HL-60 (cell line): ENCODE results near the gene MAP3K5.

Experiments
- SPI1 ChIP-seq: IDR thresholded peaks from 2 replicates; pipeline ENCODE4 v1.6.1; 2012; ENCODE audit warnings: low read depth, mild to moderate bottlenecking, borderline replicate concordance
- TF ChIP-seq, protein P1 (sequence below): IDR thresholded peaks from one replicate; pipeline ENCODE4 v1.5.1; 2011; ENCODE audit warnings: low read length, control low read depth, inconsistent platforms; ENCODE audit not compliant: insufficient read depth

DNA sequence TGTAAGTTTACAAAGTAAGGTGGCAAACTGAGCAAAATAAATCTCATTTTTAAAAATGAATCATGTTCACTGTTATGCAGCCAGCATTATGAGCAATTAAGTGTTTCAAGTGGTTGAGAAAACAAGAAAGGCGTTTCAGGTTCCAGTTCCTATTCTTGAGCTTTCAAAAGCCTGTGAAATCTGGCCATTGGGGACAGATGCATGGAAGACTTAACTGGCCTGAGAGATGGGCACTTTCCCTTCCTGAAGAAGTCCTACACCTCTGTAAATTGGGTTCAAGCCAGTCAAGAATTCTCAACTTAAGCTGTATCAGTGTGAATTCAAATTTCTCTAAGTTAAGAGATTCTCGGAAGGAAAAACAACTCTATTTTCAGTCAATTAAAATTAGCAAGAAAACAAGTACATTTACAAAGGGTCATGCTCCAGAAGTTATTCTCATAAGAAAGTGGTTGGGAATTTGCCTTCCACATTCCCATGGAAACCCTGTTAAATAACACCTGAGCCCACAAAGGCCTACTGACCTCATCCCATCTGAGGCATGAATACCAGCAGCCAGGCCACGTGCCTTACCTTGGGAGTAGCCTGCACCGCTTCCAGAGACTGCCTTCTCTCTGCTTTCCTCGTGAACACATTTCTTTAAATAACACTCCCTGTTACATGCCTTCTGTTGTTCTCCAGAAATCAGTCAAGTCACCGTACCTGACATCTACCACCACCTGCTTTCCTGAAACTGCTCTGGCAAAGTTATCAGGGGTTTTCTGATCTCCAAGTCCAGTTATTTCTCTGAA, 19.4 kb downstream of the MAP3K5 start:
- TF ChIP-seq, protein P1, sequence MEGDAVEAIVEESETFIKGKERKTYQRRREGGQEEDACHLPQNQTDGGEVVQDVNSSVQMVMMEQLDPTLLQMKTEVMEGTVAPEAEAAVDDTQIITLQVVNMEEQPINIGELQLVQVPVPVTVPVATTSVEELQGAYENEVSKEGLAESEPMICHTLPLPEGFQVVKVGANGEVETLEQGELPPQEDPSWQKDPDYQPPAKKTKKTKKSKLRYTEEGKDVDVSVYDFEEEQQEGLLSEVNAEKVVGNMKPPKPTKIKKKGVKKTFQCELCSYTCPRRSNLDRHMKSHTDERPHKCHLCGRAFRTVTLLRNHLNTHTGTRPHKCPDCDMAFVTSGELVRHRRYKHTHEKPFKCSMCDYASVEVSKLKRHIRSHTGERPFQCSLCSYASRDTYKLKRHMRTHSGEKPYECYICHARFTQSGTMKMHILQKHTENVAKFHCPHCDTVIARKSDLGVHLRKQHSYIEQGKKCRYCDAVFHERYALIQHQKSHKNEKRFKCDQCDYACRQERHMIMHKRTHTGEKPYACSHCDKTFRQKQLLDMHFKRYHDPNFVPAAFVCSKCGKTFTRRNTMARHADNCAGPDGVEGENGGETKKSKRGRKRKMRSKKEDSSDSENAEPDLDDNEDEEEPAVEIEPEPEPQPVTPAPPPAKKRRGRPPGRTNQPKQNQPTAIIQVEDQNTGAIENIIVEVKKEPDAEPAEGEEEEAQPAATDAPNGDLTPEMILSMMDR, result no peak
- no peak for TF ChIP-seq SPI1
